Astrocyte of the cerebellum (primary cell): ENCODE measurements around the gene FAF1.
A peak's percentile ranks its signal among the peaks of the same experiment; 100 is the strongest.

ENCODE experiments used
- DNase-seq: peaks from one replicate; pipeline ENCODE4 v3.0.0-alpha.2; 2011; ENCODE audit warnings: low read depth
- H3K4me3 ChIP-seq: 2 replicates; pipeline ENCODE4 v1.5.1; 2011; ENCODE audit warnings: mild to moderate bottlenecking, low read depth, low read length, moderate library complexity
- in situ Hi-C: cut with HindIII; loops from 2 replicates; pipeline ENCODE4 v1.10.0; 2017; ENCODE audit warnings: low sequenced_read_pairs
- TF ChIP-seq, protein P1 (sequence below): IDR thresholded peaks from 2 replicates; pipeline ENCODE4 v1.5.1; 2012; ENCODE audit warnings: low read length, low read depth, moderate library complexity, mild to moderate bottlenecking; ENCODE audit errors: missing control alignments

FAF1 gene

DNA sequence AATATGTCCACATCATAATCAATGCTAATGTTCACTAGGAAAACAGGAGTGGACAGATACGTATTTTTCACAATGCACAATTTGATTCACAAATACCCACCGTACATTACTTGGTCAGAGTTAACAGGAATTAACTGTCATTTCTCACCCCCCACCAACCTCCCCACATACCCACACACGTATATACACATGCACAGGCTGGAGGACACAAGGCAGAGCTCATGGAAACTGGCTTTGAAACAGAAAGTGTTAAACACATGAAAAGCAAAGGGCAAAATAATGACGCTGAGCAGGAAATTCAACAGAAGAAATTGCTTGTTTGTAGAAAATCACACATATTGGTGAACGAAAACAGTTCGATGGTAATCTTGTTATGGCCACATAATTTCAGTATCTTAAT is 348.4 kb downstream of the FAF1 start:
- TF ChIP-seq, protein P1, sequence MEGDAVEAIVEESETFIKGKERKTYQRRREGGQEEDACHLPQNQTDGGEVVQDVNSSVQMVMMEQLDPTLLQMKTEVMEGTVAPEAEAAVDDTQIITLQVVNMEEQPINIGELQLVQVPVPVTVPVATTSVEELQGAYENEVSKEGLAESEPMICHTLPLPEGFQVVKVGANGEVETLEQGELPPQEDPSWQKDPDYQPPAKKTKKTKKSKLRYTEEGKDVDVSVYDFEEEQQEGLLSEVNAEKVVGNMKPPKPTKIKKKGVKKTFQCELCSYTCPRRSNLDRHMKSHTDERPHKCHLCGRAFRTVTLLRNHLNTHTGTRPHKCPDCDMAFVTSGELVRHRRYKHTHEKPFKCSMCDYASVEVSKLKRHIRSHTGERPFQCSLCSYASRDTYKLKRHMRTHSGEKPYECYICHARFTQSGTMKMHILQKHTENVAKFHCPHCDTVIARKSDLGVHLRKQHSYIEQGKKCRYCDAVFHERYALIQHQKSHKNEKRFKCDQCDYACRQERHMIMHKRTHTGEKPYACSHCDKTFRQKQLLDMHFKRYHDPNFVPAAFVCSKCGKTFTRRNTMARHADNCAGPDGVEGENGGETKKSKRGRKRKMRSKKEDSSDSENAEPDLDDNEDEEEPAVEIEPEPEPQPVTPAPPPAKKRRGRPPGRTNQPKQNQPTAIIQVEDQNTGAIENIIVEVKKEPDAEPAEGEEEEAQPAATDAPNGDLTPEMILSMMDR: no peak
- in situ Hi-C loops: no loop called here

DNA sequence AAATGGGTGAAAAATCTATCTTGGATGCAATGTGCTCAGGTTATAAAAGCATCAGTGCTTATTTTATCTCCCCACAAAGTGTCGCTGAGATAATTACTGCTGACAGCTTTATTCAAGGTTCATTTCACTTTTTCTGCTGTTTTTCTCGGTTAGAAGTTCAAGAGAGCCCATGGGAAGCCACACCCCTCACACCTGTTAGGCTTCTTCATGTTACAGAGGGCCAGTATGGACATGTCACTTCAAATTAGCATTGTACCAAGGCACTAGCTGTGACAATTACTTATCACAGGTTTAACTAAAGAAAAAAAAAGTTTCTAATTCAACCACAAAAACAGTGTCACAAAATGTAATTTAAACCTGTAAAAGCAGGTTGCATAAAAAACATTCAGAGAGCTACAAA is 349.5 kb downstream of the FAF1 start:
- in situ Hi-C loops: no loop called here
- no peak overlapping the region for H3K4me3 ChIP-seq
- TF ChIP-seq, protein P1: no peak
- DNase-seq: no peak

More for the DNA sequence above, 348.4 kb downstream of the FAF1 start:
- H3K4me3 ChIP-seq: no peak overlapping the region
- no peak for DNase-seq

DNA sequence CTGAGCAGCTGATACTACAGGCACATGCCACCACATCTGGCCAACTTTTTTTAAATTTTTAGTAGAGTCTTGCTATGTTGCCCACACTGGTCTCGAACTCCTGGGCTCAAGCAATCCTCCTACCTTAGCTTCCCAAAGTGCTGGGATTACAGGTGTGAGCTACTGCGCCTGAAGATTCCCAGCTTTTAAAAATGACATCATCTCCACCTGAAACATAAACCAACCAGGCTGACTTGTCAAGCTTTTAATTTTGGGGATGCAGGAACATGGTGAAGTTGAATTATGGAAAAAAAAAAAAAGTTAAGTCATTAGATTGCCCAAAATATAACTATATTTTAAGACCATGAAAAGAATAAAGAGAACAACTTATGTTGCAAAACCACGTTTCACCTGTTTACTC is 350.6 kb downstream of the FAF1 start:
- TF ChIP-seq, protein P1: no peak
- H3K4me3 ChIP-seq: no peak overlapping the region
- in situ Hi-C loops: no loop called here
- DNase-seq: no peak

DNA sequence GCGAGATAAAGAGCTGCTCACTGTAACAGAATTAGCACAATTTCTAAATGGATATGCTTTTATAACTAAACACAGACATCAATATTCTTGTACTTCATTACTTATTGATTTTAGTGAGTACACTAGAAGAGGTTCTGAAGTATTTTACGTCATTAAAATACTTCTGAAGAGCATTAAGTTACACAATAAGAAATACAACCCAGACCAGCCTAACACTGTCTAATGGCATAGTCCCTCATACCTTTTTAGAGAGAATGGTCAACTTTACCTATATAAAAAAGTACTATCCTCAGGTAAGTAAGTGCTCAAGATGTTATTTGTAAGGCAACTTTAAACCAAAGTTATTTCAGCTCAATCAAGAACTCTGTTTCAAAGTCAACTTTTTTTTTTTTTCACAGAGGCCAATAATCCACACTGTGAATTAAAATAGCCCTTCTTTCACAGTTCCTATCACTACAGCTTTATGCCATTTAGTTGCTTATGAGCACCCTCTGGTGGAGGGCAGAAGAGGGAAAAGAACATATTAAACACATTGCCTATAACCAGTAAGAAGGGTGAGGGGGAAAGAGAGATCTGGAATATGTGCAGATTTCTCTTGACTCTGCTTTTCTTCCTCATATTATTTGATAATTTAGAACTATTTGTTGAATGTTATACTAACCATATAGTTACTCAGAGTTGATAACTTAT is 354.7 kb downstream of the FAF1 start:
- no peak overlapping the region for H3K4me3 ChIP-seq
- in situ Hi-C loops: no loop called here
- TF ChIP-seq, protein P1: peak; percentile 40
- DNase-seq: no peak

DNA sequence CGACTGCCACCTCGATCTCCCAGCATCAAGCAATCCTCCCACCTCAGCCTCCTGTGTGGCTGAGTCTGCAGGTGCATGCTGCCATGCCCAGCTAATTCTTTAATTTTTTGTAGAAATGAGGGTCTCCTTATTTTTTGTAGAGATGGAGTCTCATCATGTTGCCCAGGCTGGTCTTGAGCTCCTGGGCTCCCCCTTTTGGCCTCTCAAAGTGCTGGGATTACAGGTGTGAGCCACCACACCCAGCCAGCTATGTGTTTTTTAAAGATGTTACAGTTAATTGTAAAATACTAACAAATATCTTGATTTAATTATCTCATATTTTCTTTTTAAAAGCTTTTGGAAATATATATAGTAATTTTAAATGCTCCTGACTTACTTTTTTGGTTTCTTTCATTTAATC is 355.5 kb downstream of the FAF1 start:
- TF ChIP-seq, protein P1: no peak
- no peak overlapping the region for H3K4me3 ChIP-seq
- in situ Hi-C loops: no loop called here
- DNase-seq: no peak

DNA sequence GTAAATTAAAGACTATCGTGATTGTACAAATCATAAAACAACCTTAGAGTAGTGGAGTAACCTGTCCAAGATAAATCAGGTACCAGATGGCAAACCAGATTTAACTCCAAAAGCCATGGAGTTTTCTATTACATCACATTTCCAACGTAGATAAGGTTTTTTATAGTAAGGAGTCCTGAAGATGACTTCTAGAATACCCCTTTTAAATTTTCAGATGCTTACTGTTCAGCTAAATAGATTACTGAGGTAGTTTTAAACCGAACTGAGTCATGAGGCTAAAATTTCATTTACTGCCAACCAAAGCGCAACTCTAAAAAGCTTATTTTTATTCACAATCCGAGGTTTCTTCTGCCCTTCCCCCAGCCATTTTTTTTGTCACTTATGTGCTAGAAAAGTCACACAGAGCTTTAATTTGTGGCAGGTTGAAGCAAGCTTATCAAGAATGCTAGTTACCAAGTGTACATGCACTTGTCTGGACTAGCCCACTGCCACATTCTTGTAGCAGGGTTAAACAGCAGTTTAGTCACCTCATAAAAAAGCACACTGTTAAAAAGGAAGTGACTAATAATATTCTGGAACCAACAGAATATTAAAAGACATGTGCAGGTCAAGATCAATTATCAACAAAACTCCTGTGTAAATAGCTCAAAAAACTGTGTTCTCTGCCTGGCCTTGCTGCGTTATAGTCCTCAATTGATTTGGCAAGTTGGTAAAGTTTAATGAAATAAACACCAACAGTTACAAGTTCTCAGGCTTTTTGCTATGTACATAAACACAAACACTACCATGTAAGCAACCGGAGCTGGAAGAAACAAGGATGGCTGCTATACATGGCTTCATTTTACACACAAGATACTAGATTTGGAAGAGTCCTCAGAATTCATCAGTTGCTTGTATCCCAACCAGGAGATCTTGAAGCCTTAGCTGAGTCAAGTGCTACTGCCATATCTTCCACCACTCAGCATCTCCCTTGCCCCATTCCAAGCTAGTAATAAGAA is 356.5 kb downstream of the FAF1 start:
- H3K4me3 ChIP-seq: no peak overlapping the region
- peak; percentile 9 for DNase-seq
- in situ Hi-C loops: no loop called here
- TF ChIP-seq, protein P1: no peak
